Germinal center (tissue), 1 donor: ENCODE measurements around the gene ABI3BP.
"Not testable (repeated sequence)": the region's sequence is repeated elsewhere in the genome, so short reads cannot be mapped to it uniquely, and the experiment has no call there.

Experiments used
- DNase-seq: peaks from one replicate; pipeline ENCODE4 v3.0.0; 2012; ENCODE audit warnings: mixed read lengths, low spot score

The ABI3BP gene

DNA sequence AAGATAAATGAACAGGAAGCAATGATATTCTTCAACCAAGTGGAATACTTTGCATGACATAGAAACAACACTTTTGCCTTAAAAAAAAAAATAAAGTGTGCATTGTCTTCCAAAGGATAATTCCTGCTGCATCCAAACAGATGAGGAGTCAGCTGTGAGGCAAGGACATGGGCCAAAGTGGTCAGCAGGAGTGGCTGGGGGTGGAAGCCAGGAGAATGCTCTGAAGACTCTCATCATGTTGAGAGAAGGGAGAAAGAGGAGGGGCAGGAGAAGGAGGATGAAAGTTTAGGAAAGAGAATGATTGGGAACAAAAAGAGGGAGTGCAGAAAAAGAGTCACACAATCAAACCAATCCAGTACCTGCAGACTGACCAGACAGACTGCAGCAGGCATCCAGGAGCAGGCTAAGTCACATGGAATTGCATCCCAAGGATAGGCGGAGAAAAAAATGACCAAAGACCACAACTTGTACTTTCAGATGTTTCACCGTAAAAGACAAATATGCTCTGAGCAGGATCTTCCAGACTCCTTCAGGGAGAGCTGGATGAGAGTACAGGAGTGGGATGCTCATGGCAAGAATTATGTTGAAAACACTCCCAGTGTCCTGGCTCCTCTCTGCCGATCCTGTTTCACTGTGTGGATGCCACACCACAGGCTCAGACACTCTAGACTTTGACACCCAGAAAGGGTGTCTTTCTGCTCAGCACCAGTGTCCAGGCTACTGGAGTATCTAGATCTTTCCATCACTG is 11.9 kb downstream of the ABI3BP start:
- no peak for DNase-seq

DNA sequence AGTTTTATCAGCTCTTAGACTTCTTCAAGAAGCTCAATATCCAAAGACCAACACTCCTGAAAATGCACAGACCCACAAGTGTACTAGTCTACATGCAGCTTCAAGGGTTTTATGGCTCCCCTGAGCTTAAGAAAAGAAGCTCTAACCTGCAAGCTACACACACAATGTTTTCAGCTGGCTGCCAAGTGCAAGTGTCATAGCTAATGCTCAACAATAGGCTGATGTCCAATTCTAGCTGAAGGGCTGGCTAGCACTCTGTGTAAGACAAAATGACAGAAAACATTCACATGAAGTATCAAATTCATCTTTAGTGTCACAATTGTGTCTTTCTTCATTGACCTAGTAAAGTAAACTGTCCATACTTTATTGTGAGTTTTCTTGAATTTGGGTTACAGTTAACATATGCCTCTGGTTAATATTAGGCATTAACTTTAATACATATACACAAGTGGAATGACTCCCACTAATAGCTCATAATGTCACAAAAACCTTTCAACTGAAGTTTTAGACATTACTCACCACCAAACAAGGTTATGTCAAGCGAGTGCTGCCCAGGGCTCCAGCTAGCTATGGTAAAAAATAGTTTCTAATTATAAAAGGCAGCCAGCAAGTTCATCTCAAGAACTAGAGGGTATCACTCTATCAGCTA is 15.1 kb downstream of the ABI3BP start:
- no peak for DNase-seq

DNA sequence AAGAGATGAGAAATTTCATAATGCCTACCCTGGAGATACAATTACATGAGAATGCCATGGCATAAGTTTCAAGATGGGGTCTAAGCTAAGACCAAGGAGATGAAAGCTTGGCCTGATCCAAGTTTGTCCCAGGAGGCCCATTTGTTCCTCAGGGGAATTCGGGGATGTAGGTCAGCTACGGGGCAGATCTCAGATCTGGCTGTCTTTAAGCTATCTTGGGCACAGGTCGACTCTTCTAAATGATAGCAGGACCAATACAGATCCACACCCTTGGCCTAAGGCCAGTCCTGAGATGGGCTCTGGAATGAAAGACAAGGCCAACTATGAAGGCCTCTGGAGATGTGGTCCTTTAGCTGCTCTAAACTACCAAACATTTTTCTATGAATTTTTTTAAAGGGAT is 16.6 kb downstream of the ABI3BP start:
- DNase-seq = no peak

DNA sequence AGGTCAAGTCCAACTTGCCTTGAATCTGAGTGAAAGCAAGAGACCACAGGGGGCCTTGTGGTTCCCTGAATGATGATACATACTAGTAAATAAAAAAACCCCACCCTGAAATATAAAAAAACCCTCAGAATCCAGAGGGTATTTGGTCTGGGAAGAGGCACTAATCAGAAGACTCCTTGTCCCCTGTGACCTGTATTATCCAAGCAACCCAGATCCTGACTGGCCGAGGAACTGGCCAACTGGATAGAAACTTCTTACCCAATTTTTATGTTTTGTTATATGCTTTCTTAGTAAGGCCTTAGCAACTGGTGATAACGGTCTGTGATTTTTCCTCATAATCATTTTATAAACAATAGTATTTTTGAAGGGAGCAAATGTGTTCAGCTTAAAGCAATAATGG is 17.5 kb downstream of the ABI3BP start:
- DNase-seq = no peak

DNA sequence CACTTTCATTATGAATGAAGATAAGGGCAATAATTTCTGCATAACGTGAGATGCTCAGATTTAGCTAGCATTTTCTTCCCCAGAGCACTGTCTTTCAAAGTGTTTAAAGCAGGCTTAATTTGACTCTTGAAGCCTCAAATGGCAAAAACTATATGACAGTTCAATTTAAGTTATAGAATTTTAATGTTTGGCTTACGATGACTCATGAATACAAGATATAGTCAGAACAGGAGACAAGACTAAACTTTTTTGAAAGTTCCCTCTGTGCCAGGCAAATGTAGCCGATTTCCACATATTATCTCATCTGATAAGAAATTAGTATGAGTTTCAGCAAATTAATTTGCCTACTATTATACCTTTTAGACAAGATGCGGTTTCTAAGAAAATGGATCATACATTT is 19.6 kb downstream of the ABI3BP start:
- DNase-seq = no peak

DNA sequence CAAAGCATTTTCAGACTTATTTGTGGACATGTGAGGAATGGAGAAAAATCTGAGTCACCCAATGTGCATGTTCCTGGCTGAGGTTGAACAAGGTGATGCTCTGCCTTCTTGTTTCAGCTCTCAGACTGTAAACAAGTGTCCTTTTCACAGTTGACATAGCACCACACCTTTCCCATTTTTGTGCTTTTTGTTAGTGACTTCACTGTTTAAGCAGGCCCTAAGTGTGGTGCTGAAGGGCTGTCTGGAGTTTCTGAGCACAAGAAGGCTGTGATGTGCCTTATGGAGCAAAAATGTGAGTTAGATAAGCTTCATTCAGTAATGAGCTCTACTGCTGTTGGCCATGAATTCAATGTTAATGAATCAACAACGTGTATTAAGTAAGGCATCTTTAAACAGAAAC is 20.4 kb downstream of the ABI3BP start:
- DNase-seq = no peak

DNA sequence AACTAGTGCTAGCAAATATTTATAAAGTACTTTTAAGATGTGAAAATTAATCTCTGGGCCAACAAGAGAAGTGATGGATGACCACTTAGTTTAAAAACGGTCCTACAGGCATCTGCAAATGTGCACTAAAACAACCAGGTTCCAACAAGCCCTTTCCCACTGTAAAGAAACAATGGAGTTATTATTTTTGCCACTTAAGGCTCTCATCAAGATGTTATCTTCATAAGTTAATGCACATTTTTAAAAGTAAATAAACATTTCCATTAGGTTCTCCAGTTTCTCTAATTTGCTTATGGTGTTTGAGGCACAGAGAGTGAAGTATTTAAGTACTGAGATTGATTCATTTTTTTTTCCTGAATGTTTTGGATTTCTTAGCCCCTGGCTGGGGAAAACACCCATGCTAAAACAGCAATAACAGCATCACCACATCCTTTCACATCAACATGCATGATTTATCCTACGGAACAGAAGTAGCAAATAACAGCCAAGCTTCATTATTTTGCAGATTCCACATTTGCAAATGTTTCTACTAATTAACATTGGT is 20.8 kb downstream of the ABI3BP start:
- no peak for DNase-seq

DNA sequence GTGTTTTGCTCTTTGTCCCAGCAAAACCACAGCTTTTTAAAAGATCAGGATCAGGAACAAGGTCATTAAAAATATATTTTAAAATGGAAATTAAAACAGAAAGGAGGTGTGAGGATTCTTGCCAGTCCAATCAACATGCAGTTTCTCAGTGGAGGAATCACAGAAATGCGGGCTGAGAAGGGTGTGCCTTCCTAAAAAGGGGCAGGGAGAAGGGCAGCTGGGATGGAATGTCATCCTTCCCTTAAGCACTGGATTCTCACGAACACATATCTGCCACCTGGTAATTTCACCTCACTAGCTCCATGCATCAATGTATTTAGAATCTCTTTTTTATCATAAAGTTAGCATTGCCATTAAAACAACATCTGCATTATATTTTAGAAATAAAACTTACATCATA is 21.4 kb downstream of the ABI3BP start:
- DNase-seq = no peak

DNA sequence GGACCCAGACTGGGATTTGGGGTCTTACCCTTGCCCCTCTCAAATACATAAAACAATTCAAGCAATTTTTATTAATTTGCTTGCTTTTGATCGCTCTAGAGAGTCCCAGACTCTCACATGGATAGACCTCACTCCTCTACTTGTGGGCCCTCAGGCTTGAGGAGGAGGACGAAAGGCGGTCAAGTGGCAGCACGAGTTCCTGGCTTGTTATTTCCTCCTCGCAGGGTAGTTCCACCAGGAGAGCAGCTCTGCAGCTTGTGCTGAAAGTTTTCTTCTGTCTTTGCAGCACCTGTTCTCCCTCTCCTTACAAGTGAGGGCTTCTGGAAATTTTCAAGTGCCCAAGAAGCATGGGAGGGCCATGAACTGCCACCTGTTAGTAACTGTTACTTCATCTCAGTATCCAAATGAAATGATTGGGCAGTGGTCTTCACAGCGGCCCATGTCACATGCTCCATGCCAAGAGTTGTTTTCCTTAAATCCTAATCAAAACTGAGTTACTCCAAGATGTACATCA is 22.7 kb downstream of the ABI3BP start:
- no peak for DNase-seq

DNA sequence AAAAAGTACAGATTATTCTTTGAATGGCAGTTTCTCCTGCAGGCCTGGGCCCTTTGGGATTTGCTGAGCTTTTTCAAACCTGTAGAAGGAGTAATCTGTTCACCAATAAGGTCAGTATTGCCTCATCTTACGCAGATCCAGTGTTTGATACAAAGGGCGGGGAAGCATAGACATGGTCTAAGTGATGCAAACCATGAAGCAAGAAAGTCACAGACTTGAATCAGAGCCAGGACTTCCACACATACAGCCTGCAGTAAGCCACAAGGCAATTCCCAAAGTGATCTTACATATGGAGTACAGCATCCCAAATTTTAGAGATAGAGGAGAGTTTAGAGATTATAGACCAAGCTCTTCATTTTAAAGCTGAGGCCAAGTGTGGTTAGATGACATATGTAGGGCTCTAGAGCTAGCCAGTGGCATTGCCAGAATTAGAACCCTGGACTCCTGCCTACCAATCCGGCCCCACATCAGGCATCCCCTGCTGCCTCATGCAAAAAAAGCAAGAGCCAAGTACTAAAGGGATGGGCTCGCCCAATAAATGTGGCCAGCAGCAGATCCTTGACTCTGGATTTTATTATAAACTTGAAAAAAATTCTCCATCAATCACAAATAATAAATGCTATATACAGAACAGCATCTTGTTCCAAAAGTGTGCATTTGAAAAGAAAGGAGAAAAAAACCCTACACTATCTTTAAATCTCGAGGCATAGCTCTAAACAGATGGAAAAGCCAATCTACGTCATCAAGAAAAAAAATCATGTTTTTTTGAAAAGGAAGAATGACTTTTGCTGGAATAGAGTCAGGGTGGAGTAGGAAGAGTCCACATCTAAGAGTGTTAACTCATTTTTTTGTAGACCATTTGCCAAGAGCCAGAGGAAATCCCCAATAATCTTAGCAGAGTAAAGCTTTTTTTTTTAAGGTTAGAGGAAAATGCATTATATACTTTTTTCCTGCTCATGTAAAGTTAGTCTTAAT is 24.0 kb downstream of the ABI3BP start:
- no peak for DNase-seq

DNA sequence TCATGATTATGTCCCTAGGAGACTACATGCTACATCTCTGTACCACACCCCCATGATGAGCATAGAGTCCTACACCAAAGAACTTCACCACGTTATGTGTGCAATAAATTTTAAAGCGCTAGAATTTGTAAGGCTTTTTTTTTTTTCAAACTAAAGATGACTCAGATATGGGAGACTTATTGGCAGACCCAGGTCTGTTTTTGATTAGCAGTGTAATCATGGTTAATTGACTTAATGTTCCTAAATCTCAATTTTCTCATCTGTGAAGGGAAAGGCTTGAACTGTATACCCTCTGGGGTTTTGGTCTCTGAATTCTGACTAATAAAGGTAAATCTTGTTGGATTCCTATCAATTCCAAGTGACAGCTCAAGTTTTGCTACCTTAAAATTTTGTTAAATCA is 26.4 kb downstream of the ABI3BP start:
- no peak for DNase-seq

DNA sequence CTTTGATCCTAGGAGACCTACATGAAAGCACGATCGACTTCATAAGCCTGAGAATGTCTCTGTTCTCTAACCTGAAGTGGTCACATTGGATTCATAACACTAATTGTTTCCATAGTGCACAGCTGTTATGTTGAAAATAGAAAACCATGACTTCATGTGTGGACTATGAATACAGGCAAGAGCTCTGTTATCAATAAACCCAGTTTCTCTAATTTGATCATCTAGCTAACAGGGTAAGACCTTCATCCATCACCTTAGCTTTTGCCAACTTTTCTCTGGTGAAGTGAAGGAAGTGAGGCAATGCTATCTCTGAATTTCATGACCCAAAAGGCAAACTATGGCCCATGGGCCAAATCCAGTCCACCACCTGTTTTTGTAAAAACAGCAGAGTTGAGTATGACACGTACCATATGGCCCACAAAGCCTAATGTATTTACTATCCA is 27.2 kb downstream of the ABI3BP start:
- no peak for DNase-seq

DNA sequence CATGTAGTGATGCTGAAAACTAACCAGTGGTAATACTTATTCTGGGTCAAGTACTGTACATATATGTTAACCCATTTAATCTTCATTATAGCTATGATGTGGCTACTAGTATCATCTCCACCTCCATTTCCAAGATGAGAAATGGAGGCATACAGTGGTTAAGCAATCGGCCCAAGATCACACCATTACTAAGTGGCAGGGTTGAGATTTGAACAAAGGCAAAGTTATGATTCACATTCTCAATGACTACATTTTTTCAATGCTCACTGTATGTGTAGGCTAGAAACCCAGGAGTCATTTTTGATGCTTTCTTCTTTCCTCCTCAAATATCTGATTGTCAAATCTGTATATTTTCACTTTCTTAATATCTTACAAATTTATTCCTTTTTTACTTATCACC is 30.2 kb downstream of the ABI3BP start:
- no peak for DNase-seq

DNA sequence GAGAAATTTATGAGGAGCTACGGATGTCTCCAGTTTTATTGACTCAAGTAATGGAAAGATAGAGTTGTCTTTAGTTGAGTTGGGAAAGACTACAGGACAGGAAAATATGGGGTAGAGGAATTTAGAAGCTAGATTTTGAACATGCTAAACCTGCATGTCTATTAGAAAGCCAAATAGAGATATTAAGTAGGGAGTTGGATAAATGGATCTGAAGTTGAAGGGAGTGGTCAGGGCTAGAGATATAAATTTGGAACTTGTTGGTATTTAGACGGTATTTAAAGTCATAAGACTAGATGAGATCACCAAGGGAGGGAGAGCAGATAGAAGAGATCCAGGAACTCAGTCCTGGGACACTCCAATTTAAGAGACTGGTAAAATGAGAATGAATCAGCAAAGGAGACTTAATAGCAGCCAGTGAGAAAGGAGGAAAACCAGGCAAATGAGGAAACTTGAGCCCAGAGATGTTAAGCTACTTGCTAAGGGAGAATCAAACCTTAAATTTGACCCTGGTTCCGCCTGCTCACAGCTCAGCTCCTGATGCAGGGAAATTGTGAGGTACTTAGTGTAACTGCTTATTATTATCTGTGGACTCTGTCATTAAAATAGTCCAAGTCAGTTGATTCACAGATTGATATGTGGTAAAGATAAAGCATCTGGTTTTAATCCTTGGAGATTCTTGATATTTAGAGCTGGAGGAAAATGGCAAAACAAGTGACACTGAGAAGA is 35.8 kb downstream of the ABI3BP start:
- DNase-seq = no peak

DNA sequence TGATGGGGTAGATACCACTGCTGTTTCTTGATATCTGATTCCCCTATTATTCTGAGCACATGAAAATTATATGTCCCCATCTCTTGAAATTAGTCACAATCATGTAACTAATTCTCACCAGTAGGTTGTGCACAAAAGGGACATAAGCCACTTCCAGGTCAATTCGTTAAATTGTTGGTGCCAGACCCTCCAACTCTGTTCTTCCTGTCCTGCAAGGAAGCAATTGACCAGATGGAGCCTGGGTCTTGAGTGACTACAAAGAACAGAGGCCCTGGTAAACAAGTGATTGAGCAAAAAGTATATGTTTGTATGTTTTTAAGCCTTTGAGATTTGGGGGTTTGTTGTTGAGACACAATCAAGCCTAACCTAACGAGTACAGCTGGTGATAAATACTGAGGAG is 36.9 kb downstream of the ABI3BP start:
- no peak for DNase-seq

DNA sequence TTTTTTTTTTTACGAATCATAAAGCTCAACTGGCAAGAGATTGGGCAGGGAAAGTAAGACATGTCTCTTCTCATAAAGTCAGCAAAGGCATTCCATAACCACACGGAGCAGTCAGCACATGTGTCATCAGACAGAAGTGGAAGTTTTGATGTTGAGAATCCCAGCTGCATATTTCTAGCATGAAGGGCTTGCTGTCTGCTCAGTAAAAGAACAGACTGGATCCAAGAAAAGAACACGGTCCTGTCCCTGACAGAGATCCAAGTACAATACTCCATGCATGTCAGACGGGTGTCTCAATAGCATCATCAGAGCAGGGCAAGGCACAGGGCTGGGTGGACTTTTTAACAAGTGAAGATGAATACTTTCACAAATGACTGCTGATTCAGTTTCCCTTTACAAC is 38.2 kb downstream of the ABI3BP start:
- DNase-seq = no peak

DNA sequence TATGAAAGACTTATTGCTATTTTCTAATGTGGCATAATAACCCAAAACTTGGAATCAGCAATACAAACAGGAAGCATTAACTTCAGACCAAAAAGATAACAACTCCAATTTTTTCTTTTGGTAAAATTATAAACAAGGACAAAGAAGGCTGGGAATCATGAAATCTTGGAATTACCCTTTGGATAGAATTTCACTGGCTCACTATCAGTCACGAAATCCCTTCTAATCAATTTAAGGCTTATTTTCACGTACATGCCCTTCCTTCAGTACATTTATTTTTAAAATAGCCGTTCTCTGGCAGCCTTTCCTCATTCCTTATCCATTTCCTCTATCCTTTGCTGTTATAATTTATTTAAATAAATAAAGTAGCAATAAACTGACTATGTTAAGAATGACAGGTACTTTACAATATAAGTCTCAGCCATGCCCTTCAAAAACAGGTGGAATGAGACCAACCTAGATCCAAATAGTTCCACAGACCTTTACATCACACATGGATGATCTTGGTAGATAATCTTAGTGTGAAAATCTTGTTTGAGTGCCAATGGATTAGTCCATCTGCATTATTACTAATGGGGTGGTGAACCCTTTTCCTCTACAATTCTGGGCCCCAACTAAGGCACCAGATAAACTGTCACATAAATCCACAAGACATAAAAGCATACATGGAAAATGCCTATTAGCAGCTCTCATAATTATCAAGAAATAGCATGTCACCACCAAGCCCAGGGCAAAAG is 38.9 kb downstream of the ABI3BP start:
- no peak for DNase-seq

DNA sequence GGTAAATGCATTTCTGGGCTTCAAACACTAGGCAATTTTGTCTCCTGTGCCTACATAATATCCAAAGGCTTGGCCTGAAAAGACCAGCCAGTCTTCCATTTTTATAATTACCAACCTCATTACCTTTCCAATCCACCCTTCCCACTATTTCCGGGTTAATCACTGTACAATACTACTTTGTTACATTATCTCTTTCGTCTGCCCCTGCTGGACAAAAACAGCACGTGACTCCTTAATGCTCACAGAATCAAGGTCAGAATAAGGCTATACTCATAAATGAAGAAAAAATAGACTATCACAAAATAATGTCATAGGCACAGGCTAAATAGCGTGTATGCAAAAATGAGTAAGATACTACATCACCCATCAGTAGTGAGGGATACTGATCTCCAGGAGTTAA is 40.1 kb downstream of the ABI3BP start:
- no peak for DNase-seq

DNA sequence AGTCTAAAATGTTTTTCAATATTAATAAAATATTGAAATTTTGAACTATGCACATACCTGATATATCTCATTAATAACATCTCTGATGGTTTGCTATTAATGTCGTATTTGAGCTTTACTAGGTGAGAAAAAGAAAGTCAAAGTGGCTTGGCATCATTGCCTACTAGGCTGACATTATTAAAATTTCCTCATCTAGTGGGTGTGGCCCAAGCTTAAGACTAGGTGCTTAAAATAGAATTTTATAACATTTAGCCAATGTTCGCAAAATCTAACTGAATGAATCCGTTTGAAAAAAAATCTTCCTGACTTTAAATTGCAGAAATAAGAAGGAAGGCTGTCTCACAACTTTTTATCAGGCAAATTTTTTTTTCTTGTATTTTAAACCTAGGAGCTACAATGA is 46.1 kb downstream of the ABI3BP start:
- no peak for DNase-seq

DNA sequence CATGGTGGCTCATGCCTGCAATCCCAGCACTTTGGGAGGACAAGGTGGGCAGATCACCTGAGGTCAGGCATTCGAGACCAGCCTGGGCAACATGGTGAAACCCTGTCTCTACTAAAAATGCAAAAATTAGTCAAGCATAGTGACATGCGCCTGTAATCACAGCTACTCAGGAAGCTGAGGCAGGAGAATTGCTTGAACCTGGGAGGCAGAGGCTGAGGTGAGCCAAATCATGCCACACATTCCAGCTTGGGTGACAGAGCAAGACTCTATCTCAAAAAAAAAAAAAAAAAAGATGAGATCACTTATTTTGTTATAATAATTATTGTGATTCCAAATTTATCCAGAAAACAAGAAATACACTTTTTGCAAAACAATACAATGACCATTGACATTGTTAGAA is 47.1 kb downstream of the ABI3BP start:
- not testable (repeated sequence) for DNase-seq

DNA sequence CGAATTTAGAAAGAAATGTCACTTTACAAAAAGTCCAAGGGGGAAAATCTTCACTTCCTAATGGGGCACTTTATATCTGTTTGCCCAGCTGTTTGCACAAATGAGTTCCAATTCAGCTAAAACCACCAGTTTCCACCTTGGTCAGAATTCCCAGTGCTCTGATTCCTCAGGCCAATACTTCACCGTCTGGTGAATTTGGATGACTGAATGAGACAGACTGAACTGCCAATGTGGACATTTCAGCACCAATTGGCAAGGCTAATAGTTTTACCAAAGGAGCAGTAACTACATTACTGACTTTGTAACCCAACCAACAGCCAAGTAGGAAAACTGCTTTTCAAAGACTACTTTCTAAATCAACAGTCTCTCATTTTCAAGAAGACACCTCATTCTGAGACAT is 51.8 kb downstream of the ABI3BP start:
- DNase-seq = no peak
